ENCODE data around the gene ATP8A2.

GRCh38 chr13:25660996-25661395 is 289.2 kb downstream of the ATP8A2 start:
- TF ChIP-seq CTCF (IDR thresholded peaks at IDR 0.05) = no peak
- no peak for TF ChIP-seq POLR2A (IDR thresholded peaks at IDR 0.05)
